Cerebellar nuclear complex (tissue), 1 donor: ENCODE results near the gene TP63.
"Not testable (repeated sequence)": the region's sequence is repeated elsewhere in the genome, so short reads cannot be mapped to it uniquely, and the experiment has no call there.

Experiments
- DNase-seq, 2 experiments: peaks; one replicate each; lab custom pipeline; 2025; lab: John Stamatoyannopoulos, UW

The TP63 gene

DNA sequence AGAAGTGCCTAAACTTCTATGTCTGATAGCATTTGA, at the start of gene TP63:
TSS of gene TP63 (plus strand) at position 17 of the 36 bp plus-strand sequence. CDS start 127 bp downstream, outside the sequence.
- DNase-seq = no peak

DNA sequence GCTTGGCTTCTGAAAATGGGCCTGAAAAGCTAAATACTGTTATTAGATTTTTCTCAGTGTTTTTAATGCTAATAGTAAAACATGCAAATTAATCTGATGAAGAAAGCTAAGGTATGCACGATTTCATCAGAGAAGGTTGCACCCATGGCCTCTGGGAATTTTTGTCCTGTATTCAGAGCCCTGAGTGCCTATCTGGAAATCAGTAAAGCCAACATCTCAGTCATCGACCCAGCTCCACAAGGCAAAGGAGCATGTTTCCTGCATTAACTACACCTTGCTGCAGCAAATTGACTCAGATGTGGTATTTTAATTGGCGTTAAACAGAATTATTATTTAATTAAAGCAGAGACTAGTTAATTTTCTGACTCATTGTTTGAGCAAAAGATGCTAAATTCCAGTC, 49.0 kb upstream of the TP63 start:
- DNase-seq = no peak

GRCh38 chr3:189584645-189585044, 46.5 kb upstream of the TP63 start:
- no peak for DNase-seq

DNA sequence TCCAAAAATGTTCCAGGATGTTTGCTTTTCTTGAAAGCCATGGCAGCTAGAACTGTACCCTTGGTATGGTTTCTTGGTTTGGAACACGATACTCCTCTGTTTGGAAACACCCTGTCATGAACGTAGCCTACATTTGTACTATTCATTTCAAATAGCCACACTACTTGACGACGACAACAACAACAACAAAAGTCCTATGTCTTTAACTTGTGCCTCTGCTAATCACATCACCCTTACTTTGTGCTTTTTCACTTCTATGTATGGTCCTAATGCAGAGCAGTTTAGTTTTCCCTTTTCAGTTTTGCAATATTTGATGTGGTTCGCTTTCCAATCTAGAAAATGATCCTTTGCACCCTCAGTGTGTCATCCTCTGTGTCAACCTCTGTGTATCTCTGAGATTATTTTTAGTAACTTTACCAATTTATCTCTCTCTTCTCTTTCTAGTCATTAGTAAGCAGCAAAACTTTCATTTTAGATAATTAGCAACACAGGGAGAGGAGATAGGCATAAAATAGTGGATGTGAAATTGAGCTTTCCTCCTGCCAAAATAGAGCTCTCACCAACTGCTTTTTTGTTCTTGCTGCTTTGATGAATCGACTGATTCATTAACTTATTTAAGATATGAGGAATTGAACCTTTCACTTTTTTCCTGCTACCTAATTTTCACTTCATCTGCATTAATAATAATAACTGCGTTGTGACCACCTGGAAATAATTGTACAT, 44.1 kb upstream of the TP63 start:
- no peak for DNase-seq

DNA sequence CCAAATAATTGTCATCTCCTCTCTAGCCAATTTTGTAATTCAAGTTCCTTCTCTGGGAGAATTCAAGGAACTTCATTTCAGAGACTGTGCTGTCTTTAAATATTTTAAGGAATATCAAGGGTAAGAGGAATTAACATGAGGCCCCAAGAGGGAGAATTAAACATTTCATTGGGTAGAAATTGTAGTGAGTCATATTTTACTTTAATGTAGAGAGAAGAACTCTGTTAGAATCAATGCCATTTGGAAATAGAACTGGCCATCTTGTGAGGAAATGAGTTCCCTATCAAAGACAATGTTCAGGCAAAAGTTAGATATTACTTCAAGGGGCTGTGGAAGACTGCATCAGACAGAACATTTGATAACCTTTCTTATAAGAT, 43.5 kb upstream of the TP63 start:
- DNase-seq = no peak

DNA sequence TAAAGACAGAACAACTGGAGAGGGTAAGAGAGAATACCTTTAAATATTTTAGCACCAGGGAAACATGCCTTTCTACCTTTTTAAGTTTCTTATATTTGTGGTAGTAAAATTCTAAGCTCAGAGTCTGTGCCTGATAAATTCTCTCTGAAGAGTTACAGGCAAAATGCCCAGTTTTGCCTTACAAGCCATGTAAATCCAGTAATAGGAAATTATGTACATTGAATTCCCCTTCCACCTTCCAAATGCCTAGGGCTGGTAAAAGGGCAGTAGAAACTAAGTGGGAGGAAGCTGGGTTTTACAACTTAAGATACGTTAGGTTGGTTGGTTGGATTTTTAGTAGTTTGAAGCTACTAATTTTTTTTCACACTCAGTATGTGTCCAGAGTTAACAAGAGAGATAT, 43.1 kb upstream of the TP63 start:
- no peak for DNase-seq

- DNase-seq = no peak
Measured at GRCh38 chr3:189588475-189589178, 42.6 kb upstream of the TP63 start.

DNA sequence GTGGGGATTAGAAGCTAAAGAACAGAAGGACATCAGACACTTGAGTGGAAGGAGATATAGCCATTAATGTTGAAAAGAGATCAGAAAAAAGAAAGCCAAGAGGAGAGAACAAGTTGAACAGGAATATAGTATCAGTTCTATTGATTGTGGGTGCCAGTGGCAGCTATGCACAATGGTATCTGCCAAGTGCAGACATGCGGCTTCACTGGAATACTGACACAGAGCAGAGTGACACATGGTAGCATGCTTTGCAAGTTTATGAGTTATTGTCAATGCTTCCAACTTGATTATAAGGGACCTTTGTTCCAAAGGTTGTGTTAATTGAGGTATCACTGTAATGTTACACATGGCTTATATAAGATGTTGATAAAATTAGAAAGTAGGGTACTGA, 42.0 kb upstream of the TP63 start:
- DNase-seq = no peak

GRCh38 chr3:189590223-189590622, 41.0 kb upstream of the TP63 start:
- DNase-seq = no peak

- DNase-seq = no peak
Measured at GRCh38 chr3:189593581-189593980, 37.6 kb upstream of the TP63 start.

- DNase-seq = not testable (repeated sequence)
Measured at GRCh38 chr3:189596078-189596979, 34.9 kb upstream of the TP63 start.

- DNase-seq = no peak
Measured at GRCh38 chr3:189597918-189598317, 33.3 kb upstream of the TP63 start.

DNA sequence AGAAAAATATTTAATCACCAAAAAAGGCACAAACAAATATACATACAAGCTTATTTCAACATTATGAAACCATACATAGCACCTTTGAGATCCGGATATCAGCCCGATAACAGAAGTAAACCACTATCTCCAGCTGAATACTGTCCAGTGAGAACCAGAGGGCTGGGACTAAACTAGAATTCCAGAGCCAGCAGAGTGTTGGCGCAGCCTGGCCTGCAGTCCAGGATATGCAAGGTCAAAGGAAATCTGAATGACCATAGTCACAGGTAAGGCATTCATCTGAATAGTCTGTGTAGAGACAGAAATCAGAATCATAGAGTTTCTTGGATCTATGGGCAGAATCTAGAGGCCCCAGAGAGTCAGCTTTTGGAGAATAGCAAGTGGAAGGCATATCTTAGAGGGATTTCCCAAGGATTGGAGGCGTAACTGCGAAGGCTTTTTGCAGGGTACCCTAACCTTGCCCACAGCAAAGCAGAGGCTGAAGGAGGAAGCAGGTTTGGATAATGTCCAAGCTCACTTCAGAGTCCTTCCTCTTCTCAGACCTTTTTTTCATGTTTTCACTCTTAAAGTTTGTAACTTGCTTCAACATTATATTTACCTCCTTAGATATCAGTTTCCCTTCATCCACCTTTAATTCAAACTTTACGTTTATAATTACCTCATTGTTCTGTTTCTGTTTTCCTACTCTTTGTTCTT, 32.5 kb upstream of the TP63 start:
- DNase-seq = no peak

DNA sequence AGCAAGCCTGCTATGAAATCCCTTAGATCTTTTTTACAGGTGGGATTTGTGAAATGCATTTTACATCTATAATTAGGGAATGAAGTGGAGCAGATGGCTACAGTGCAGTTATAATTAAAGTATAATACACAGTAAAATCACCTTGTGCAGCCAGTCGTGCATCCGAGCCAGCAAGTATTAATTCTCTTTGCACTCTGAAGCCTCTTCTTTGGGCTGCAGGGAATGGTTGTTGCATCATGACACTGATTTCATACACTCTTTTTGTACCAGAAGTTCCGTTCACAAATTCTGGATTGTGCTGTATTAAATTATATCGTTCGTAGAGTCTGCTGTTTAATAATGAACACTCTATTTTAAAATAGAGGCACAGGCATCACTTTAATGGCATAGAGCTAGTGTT, 28.7 kb upstream of the TP63 start:
- DNase-seq = no peak

DNA sequence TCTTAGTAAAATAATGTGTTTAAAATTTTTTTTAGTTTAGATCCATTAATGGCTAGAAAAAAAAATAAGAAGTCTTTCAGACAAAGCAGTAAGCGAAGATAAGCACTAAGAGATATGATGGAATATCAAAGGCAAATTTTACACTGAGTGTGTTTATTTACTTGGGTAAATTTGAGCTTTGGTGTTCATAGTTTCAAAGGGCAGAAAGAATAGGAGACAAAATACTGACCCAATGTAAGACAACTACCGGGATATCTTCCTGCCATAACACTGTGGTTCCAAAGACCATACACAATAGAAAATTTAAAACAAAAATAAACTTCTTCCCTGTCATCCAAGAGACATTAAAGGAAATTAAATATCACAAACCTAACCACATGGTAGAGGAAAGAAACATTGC, 25.5 kb upstream of the TP63 start:
- DNase-seq = no peak

DNA sequence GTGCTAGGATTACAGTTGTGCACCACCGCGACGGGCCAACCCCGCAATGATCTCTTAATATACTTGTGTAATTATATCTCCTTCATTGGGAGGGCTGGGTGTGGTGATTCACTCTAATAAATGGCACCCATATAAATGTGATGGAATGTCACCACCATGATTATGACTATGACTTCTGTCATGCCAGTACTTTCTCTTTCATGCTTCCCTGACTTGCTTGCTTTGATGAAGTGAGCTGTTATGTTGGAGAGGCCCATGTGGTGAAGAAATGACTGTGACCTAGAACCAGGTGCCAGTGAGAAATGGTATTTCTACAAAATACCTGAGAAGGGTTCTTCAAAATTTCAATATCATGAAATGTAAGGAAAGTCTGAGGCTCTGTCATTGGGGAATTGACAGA, 24.4 kb upstream of the TP63 start:
- no peak for DNase-seq

GRCh38 chr3:189612641-189613040, 18.5 kb upstream of the TP63 start:
- DNase-seq = not testable (repeated sequence)

DNA sequence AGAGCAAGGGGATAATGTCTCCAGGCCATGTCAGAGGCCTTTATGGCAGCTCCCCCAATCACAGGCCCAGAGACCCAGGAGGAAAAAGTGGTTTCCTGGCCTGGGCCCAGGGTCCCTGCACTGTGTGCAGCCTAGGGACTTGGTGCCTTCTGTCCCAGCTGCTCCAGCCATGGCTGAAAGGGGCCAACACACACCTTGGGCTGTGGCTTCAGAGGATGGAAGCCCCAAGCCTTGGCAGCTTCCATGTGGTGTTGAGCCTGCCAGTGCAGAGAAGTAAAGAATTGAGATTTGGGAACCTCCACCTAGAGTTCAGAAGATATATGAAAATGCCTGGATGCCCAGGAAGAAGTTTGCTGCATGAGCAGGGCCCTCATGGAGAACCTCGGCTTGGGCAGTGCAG, 18.1 kb upstream of the TP63 start:
- DNase-seq = no peak

- DNase-seq = no peak
Measured at GRCh38 chr3:189621948-189622603, 9.1 kb upstream of the TP63 start.

- DNase-seq = no peak
Measured at GRCh38 chr3:189622629-189623028, 8.6 kb upstream of the TP63 start.

DNA sequence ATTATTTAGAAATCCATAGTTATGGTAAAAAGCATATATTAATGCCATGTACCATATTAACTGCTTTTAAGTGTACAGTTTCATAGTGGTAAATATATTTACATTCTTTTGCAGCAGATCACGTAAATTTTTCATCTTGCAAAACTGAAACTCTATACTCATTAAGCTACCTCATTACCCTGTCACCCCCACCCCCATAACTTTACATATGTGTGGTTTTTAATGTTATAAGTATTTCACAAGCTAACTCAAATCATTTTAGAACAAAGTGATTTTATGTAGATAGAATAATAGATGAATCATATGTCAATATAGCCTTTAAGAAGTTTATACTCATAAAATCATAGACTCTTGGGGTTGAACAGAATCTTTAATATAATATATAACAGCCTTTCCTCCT, 7.1 kb upstream of the TP63 start:
- no peak for DNase-seq

- DNase-seq = no peak
Measured at GRCh38 chr3:189625071-189625470, 6.1 kb upstream of the TP63 start.
